ENCODE results near the gene BEGAIN.

Gene BEGAIN

GRCh38 chr14:100593751-100594624, 6.8 kb upstream of the BEGAIN start:
- WGBS, result 93% methylated on average over 27 of the region's 27 CpGs
- no peaks in the 10 kb centered on the region for H3K9me3 ChIP-seq (ENCODE audit: insufficient read depth, low read depth, low read length)
- no peaks in the 10 kb centered on the region for H3K36me3 ChIP-seq (ENCODE audit: insufficient read depth, low read length)
- no peaks in the 10 kb centered on the region for H3K4me1 ChIP-seq (ENCODE audit: insufficient read depth, low read length)
- peaks cover 14% of the 10 kb centered on the region for H3K27me3 ChIP-seq (ENCODE audit: insufficient read depth, low read length)
- no peak overlapping the region for H3K9ac ChIP-seq (ENCODE audit: low read depth, low read length)
- H3K27ac ChIP-seq (ENCODE audit: low read depth, low read length), result no peak overlapping the region
- H3K4me3 ChIP-seq (ENCODE audit: low read length), result no peak overlapping the region

- WGBS, result 74% methylated on average over 4 of the region's 4 CpGs
- Histone ChIP-seq H3K9ac (ENCODE audit: low read depth, low read length) (no peak overlapping the region), H3K36me3 (ENCODE audit: insufficient read depth, low read length) (no peaks in the 10 kb centered on the region), H3K9me3 (ENCODE audit: insufficient read depth, low read depth, low read length) (no peaks in the 10 kb centered on the region), H3K27me3 (ENCODE audit: insufficient read depth, low read length) (peaks cover 22% of the 10 kb centered on the region), H3K27ac (ENCODE audit: low read depth, low read length) (no peak overlapping the region), H3K4me3 (ENCODE audit: low read length) (no peak overlapping the region), H3K4me1 (ENCODE audit: insufficient read depth, low read length) (no peaks in the 10 kb centered on the region)
Measured at GRCh38 chr14:100592972-100593371, 5.8 kb upstream of the BEGAIN start.

- Histone ChIP-seq H3K27me3 (ENCODE audit: insufficient read depth, low read length) (peaks cover 27% of the 10 kb centered on the region), H3K36me3 (ENCODE audit: insufficient read depth, low read length) (no peaks in the 10 kb centered on the region), H3K9ac (ENCODE audit: low read depth, low read length) (no peak overlapping the region), H3K9me3 (ENCODE audit: insufficient read depth, low read depth, low read length) (no peaks in the 10 kb centered on the region), H3K4me1 (ENCODE audit: insufficient read depth, low read length) (no peaks in the 10 kb centered on the region), H3K4me3 (ENCODE audit: low read length) (no peak overlapping the region), H3K27ac (ENCODE audit: low read depth, low read length) (no peak overlapping the region)
- 94% methylated on average over 10 of the region's 10 CpGs for WGBS
Measured at GRCh38 chr14:100592461-100592891, 5.3 kb upstream of the BEGAIN start.

- no peaks in the 10 kb centered on the region for H3K4me1 ChIP-seq (ENCODE audit: insufficient read depth, low read length)
- no peak overlapping the region for H3K9ac ChIP-seq (ENCODE audit: low read depth, low read length)
- H3K36me3 ChIP-seq (ENCODE audit: insufficient read depth, low read length), result no peaks in the 10 kb centered on the region
- no peaks in the 10 kb centered on the region for H3K9me3 ChIP-seq (ENCODE audit: insufficient read depth, low read depth, low read length)
- H3K27ac ChIP-seq (ENCODE audit: low read depth, low read length), result no peak overlapping the region
- peaks cover 31% of the 10 kb centered on the region for H3K27me3 ChIP-seq (ENCODE audit: insufficient read depth, low read length)
- WGBS, result 87% methylated on average over 16 of the region's 16 CpGs
- H3K4me3 ChIP-seq (ENCODE audit: low read length), result no peak overlapping the region
Measured at GRCh38 chr14:100591453-100592371, 4.5 kb upstream of the BEGAIN start.

GRCh38 chr14:100590726-100591452, 3.7 kb upstream of the BEGAIN start:
- Histone ChIP-seq H3K9me3 (ENCODE audit: insufficient read depth, low read depth, low read length) (no peaks in the 10 kb centered on the region), H3K36me3 (ENCODE audit: insufficient read depth, low read length) (no peaks in the 10 kb centered on the region), H3K27ac (ENCODE audit: low read depth, low read length) (no peak overlapping the region), H3K9ac (ENCODE audit: low read depth, low read length) (no peak overlapping the region), H3K4me3 (ENCODE audit: low read length) (no peak overlapping the region), H3K27me3 (ENCODE audit: insufficient read depth, low read length) (peaks cover 38% of the 10 kb centered on the region), H3K4me1 (ENCODE audit: insufficient read depth, low read length) (no peaks in the 10 kb centered on the region)
- WGBS, result 92% methylated on average over 14 of the region's 14 CpGs

GRCh38 chr14:100589760-100590469, 2.7 kb upstream of the BEGAIN start:
- Histone ChIP-seq H3K36me3 (ENCODE audit: insufficient read depth, low read length) (no peaks in the 10 kb centered on the region), H3K9me3 (ENCODE audit: insufficient read depth, low read depth, low read length) (no peaks in the 10 kb centered on the region), H3K4me1 (ENCODE audit: insufficient read depth, low read length) (no peaks in the 10 kb centered on the region), H3K27me3 (ENCODE audit: insufficient read depth, low read length) (peaks cover 42% of the 10 kb centered on the region), H3K4me3 (ENCODE audit: low read length) (no peak overlapping the region), H3K27ac (ENCODE audit: low read depth, low read length) (no peak overlapping the region), H3K9ac (ENCODE audit: low read depth, low read length) (no peak overlapping the region)
- 91% methylated on average over 8 of the region's 8 CpGs for WGBS

GRCh38 chr14:100589071-100589759, 2.0 kb upstream of the BEGAIN start:
- Histone ChIP-seq H3K4me3 (ENCODE audit: low read length) (no peak overlapping the region), H3K36me3 (ENCODE audit: insufficient read depth, low read length) (no peaks in the 10 kb centered on the region), H3K27me3 (ENCODE audit: insufficient read depth, low read length) (peaks cover 48% of the 10 kb centered on the region), H3K4me1 (ENCODE audit: insufficient read depth, low read length) (no peaks in the 10 kb centered on the region), H3K9me3 (ENCODE audit: insufficient read depth, low read depth, low read length) (no peaks in the 10 kb centered on the region), H3K9ac (ENCODE audit: low read depth, low read length) (no peak overlapping the region), H3K27ac (ENCODE audit: low read depth, low read length) (no peak overlapping the region)
- 66% methylated on average over 11 of the region's 13 CpGs for WGBS

GRCh38 chr14:100588671-100589070, 1.5 kb upstream of the BEGAIN start:
- H3K36me3 ChIP-seq (ENCODE audit: insufficient read depth, low read length), result no peaks in the 10 kb centered on the region
- no peaks in the 10 kb centered on the region for H3K9me3 ChIP-seq (ENCODE audit: insufficient read depth, low read depth, low read length)
- H3K4me3 ChIP-seq (ENCODE audit: low read length), result no peak overlapping the region
- 81% methylated on average over 10 of the region's 10 CpGs for WGBS
- no peak overlapping the region for H3K27ac ChIP-seq (ENCODE audit: low read depth, low read length)
- peaks cover 52% of the 10 kb centered on the region for H3K27me3 ChIP-seq (ENCODE audit: insufficient read depth, low read length)
- H3K9ac ChIP-seq (ENCODE audit: low read depth, low read length), result no peak overlapping the region
- H3K4me1 ChIP-seq (ENCODE audit: insufficient read depth, low read length), result no peaks in the 10 kb centered on the region

- peaks cover 52% of the 10 kb centered on the region for H3K27me3 ChIP-seq (ENCODE audit: insufficient read depth, low read length)
- H3K36me3 ChIP-seq (ENCODE audit: insufficient read depth, low read length), result no peaks in the 10 kb centered on the region
- no peak overlapping the region for H3K27ac ChIP-seq (ENCODE audit: low read depth, low read length)
- no peaks in the 10 kb centered on the region for H3K9me3 ChIP-seq (ENCODE audit: insufficient read depth, low read depth, low read length)
- H3K9ac ChIP-seq (ENCODE audit: low read depth, low read length), result no peak overlapping the region
- no peaks in the 10 kb centered on the region for H3K4me1 ChIP-seq (ENCODE audit: insufficient read depth, low read length)
- 70% methylated on average over 15 of the region's 15 CpGs for WGBS
- peak overlapping the region; percentile 29; the same call in 1 of the 2 replicates for H3K4me3 ChIP-seq (ENCODE audit: low read length)
Measured at GRCh38 chr14:100587763-100588411, 670 bp upstream of the BEGAIN start.

All from HUES64 (cell line).